ENCODE results near the gene MYO3A. TPM values are rescaled to one million over a fixed set of nuclear protein-coding genes. Genes with fewer than 3 reads are reported as not detected.

The MYO3A gene
- total and polyA plus RNA-seq, 2 of the 4 experiments (the other 2 are of a cell fraction), result not detected

- no peak within 1 kb of the TSS for H3K4ac ChIP-seq (ENCODE audit: low read depth, low read length)
- H4K91ac ChIP-seq (ENCODE audit: insufficient read depth, low read depth, low read length), result no peak within 1 kb of the TSS
- WGBS, 2 experiments (ENCODE audit: extremely low coverage in 2 of 2, insufficient read length in 1 of 2), result 0% methylated on average over 13 of the region's 60 CpGs; no CpG with 5 or more reads in 1 of the 2 experiments
- H3K4me2 ChIP-seq (ENCODE audit: low read depth, low read length), result no peak within 1 kb of the TSS
- H3K79me1 ChIP-seq (ENCODE audit: low read depth in 1 of 2, low read length in 2 of 2), result no peaks in the 10 kb centered on the region
- H2BK20ac ChIP-seq (ENCODE audit: low read depth, low read length), result no peak within 1 kb of the TSS
- in situ Hi-C loops (cut with MboI; ENCODE audit: low sequenced_read_pairs) (no loop called here), intact Hi-C loops (cut with micrococcal nuclease) (no loop called here), dilution Hi-C loops (cut with HindIII; ENCODE audit: low sequenced_read_pairs, unreplicated experiment) (no loop called here)
- H2BK120ac ChIP-seq (ENCODE audit: low read depth, low read length), result no peak within 1 kb of the TSS
- H3K27me3 ChIP-seq (ENCODE audit: control insufficient read depth, insufficient read depth, low read length), result no peaks in the 10 kb centered on the region; the same call in 1 of the 2 replicates
- no peak for DNase-seq
- H2AFZ ChIP-seq (replicated peaks; ENCODE audit: low read length, poor library complexity), result peak within 1 kb of the TSS; percentile 33
- BruUV-seq (replicated peaks), result no TSS peak
- H3K14ac ChIP-seq (replicated peaks; ENCODE audit: low read depth, low read length), result no peak within 1 kb of the TSS
- no peaks in the 10 kb centered on the region for H3K36me3 ChIP-seq (ENCODE audit: control insufficient read depth, insufficient read depth, low read length)
- H2BK15ac ChIP-seq (ENCODE audit: low read depth, low read length), result no peak within 1 kb of the TSS
- H2BK5ac ChIP-seq (ENCODE audit: low read depth, low read length, poor library complexity, severe bottlenecking), result no peak within 1 kb of the TSS
- CTCF ChIA-PET, result no interaction called here
- H2AK9ac ChIP-seq (replicated peaks; ENCODE audit: low read depth, low read length, poor library complexity), result no peak within 1 kb of the TSS
- no peak within 1 kb of the TSS for H3K56ac ChIP-seq (ENCODE audit: extremely low read depth, insufficient read depth, low read length)
- no peak within 1 kb of the TSS for H3K9ac ChIP-seq (ENCODE audit: low read depth, low read length)
- H3K18ac ChIP-seq (ENCODE audit: low read depth, low read length), result no peak within 1 kb of the TSS
- H4K8ac ChIP-seq (ENCODE audit: low read depth in 2 of 2, low read length in 2 of 2), result no peak within 1 kb of the TSS
- H3K23ac ChIP-seq (ENCODE audit: low read depth, low read length), result no peak within 1 kb of the TSS
- no peaks in the 10 kb centered on the region for H3K4me1 ChIP-seq (ENCODE audit: control insufficient read depth, insufficient read depth, low read length)
- no peak for TF ChIP-seq FOS (IDR thresholded peaks at IDR 0.05; ENCODE audit: low read depth, low read length)
- H3K4me3 ChIP-seq (ENCODE audit: insufficient read depth, low read depth, low read length), result no peak within 1 kb of the TSS
- POLR2A ChIA-PET (ENCODE audit: unreplicated experiment), result no interaction called here
- H3K9me3 ChIP-seq (ENCODE audit: control insufficient read depth, insufficient read depth, low read length), result peaks cover 8% of the 10 kb centered on the region; the same call in 1 of the 2 replicates
- ATAC-seq (ENCODE audit: low read depth), result no peak
- H4K5ac ChIP-seq (ENCODE audit: low read depth, low read length), result no peak within 1 kb of the TSS
- H2AK5ac ChIP-seq (ENCODE audit: low read depth, low read length), result no peak within 1 kb of the TSS
- no peaks in the 10 kb centered on the region for H3K9me1 ChIP-seq (ENCODE audit: insufficient read depth, low read length)
- H4K20me1 ChIP-seq (ENCODE audit: insufficient read depth, low read length), result no peaks in the 10 kb centered on the region
- no peak within 1 kb of the TSS for H3K27ac ChIP-seq (ENCODE audit: insufficient read depth, low read length)
These were observed 282.8 kb downstream of the MYO3A start, which contains the start of gene GAD2 for GRCh38 chr10:26216585-26217395. GAD2 (plus strand) TSS chr10:26216774; CDS start chr10:26216810, 36 bp downstream.
